HG02852 (cell line): Measurements from ENCODE around the gene C22orf23.
A peak's percentile ranks its signal among the peaks of the same experiment; 100 is the strongest.

Experiments used
- ATAC-seq: cut with Tn5 transposase; IDR thresholded peaks from one replicate; pipeline ENCODE4 v1.9.1; 2021; ENCODE audit warnings: mild to moderate bottlenecking, moderate library complexity; ENCODE audit not compliant: unreplicated experiment

The C22orf23 gene

DNA sequence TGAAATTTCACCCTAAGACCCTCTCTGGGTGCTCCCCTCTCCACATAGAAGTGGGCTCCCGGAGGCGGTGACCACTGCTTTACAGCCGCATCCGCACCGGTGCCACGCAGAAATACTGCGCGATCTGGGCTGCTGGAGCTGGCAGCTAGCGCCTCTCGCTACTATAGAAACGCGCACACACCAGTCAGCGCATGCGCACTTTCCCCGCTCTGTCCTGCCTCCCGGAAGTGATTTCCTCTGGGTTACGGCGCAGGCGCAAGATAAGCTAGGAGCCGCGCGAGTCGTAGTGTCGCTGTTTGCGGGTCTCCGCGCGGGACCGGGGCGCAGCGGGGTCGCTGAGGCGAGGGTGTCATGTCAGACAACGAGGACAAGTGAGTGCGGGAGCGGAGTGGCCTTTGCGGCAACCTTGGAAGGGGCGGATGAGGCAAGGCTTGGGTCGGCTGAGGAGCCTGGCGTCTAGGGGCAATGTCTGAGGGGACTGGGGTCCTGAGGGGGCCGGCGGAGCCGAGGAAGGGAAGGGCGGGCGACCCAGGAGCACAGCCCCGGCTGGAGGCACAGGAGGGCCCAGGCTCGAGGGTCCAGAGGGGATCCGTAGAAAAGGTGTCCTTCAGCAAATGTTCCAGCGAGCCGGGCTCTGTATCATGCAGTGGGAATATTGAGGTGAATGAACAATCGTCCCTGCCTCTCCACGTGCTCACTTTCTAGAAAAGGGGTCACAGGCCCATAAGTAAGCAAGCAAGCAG is at the start of gene C22orf23, which contains the start of gene POLR2F:
Gene C22orf23 (minus strand): TSS at position 165 of the 743 bp plus-strand sequence. CDS start 452 bp downstream, outside the sequence.
Gene POLR2F (plus strand): TSS at position 263 of the 743 bp plus-strand sequence. CDS start 89 bp downstream, at position 352.
- peak; percentile 88 for ATAC-seq

DNA sequence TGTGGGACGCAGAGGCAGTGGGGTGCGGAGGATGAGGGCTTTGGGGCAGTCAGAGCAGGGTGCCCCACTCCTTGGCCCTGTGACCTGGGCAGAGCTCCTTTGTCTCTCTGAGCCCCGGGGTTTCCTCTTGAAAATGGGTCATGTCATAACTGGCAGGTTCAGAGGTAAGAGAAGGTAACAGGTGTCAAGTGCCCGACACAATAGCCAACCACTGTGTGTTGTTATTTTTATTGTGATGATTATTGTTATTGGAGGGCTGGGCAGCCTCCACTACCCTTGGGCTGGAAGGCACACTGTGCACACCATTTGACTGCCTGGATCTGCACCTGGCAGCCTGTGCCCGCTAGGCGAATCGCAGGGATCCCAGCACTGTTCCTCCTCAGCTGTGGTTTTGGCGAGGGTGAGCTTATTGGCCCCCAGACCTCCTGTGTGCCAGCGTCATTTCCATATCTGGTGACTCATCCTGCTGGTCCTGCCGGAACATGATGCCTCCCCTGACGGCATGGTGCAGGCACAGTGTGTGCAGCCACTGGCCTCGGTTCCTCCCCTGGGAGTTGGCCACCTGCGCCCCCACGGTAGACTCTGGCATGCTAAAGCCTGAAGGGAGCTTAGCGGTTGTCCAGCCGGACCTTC is 46.4 kb upstream of the C22orf23 start:
- ATAC-seq: no peak

DNA sequence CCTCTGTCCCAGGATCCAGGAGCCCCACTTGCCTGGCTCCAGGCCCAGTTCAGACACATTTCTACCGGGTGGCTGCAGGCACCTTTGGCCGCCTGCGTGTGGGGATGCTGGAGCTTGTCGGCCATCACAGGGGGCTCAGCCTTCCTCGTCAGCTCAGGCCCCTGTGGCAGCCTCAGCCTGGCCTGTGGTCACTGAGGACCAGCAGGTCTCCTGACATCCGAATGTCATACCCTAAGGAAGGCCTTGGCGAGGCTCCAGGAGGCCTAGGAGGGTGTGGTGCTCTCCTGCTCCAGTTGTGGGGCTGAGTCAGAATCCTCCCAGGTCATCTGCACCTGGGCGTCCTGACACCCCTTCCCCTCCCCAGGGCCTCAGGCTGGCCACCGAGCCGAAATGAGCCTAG is 45.8 kb upstream of the C22orf23 start:
- ATAC-seq: no peak

DNA sequence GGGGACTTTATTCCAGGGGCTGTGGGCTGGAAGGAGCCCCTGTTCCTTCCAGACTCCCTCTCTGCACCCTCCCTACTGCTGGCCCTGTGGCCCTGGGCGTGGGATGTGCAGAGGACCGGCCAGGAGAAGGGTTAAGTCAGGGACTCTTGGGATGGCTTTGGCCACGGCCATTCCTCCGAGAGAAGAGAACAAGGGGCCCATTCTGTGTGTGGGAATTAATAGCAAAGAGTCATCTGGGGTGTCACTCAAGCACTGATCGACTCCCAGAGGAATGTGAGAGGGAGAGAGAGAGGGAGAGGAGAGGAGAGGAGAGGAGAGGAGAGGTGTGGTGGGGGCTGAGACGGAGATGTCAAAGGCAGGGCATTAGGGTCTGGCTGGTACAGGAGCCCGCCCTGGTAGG is 45.1 kb upstream of the C22orf23 start:
- ATAC-seq: no peak

DNA sequence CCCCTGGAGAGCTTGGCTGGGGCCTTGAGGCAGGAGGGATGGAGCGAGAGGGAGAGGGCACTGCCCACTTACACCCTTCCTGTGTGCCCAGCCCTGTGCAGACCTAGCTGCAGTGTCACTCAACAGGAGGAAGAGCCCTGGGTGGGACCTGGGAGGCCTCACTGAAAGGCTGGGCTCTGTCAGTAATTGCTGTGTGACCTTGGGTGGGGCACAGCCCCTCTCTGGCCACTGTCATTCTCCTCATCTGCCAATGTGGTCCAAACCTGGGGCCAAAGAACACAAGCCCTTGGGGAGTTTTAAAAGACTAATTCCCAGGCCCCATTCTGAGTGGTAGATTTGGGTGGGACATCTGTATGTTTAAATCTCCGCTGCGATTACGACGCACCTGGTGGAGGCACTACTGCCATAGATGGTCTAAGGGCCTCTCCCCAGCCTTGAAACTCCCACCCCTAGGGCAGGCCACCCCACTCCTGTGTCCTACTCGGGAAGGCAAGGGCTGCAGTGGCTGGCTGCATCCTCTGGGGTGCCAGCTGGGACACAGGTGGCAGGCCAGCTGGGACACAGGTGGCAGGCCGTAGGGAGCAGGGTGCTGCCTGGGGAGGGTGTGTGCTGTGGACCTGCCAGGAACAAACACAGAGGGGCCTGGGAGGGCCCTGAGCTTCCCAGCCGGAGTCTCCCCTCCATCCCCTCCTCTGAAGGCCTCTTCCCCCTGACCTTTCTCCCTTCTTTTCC is 43.3 kb upstream of the C22orf23 start:
- no peak for ATAC-seq

DNA sequence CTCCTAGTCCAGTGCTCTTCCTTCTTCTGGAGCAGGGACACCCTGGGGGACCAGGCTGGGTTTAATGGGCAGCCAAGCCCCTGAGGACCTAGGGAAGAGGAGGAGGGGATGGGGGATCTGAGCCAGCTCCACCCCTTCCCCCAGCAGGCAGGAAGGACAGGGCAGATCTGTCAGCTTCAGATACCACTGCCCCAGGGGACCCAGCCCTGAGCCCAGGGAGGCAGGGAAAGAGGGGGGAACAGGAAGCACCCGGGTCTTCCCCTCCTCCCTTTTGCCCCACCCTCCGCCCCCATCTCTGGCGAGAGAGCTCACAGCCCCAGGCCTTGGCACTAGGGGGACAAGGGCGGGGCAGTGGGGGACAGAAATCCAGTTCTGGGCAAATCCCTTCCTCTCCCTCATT is 42.7 kb upstream of the C22orf23 start:
- no peak for ATAC-seq

DNA sequence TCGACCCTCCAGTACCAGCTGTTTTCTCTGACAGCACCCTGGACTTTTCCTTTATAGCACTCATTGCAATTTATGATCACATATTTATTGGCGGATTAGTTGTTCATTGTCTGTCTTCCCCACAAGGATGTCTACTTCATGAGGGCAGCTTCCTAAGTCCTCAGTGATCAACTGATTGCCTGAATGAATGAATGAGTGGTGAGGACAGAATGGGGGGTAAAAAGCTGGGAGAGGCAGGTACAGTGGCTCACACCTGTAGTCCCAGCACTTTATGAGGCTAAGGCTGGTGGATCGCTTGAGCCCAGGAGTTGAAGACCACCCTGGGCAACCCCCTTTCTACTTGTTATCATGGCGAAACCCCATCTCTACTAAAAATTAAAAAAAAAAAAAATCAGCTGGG is 42.1 kb upstream of the C22orf23 start:
- ATAC-seq: no peak

DNA sequence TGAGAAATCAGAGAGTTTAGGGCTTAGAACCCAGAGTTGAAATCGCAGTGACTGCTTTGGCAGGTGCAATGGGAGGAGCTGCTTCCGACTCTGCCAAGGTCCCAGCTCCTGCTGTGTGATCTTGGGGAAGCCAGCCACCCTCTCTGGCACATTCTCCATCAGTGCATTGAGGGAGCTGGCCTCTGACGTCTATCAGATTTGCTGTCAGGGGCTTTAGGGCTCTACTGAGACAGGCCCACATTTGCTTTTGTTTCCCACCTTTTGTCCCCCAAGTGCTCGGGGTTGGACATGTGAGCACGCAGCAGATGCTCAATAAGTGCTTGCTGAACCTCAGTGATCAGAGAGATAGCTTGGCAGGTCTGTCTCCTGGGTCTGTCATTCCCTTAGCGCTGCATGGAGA is 41.6 kb upstream of the C22orf23 start:
- ATAC-seq: no peak

DNA sequence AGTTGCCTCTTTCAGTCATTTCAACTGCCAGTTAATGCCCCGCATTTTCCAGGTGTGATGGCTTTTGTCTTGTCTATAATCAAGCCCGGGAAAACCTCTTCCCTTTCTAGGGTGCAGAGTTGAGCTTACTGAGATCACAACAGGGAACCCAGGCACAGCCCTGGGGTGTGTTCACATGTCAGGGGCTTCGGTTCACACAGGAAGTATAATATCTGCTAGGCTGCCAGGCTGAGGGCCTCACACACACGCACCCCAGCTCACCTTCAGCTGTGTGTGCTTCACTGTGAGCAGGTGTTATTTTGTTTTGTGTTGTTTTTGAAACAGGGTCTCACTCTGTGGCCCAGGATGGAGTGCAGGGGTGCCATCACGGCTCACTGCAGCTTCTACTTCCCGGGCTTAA is 40.6 kb upstream of the C22orf23 start:
- no peak for ATAC-seq

DNA sequence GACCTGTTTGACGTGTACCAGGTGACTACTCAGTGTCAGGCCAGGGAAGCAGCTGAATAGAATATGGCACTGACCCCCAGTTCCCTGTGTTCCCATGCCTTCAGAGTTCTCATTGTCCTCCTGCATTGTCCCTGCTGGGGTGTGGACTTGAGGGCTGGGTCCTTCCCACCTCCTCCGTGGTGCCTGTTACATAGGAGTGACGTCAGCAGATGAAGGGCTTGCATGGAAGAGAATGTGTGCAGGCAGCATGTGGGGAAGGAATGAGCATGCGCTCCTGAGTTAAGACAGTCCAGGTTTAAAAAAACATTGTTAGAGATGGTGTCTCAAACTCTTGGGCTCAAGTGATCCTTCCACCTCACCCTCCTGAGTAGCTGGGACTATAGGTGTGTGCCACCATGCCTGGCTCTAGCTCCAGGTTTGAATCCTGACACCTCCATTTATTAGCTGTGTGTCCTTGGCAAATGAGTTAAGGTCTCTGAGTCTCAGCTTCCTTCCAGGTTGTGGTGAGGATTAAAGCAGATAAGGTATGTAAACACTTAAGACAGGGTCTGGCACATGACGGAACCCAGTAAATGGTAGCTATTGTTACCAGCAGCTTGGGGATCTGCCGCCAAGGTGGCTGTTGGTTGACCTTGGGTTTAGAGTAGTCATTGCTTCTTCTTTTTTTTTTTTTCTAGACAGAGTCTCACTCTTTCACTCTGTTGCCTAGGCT is 38.5 kb upstream of the C22orf23 start:
- ATAC-seq: no peak

DNA sequence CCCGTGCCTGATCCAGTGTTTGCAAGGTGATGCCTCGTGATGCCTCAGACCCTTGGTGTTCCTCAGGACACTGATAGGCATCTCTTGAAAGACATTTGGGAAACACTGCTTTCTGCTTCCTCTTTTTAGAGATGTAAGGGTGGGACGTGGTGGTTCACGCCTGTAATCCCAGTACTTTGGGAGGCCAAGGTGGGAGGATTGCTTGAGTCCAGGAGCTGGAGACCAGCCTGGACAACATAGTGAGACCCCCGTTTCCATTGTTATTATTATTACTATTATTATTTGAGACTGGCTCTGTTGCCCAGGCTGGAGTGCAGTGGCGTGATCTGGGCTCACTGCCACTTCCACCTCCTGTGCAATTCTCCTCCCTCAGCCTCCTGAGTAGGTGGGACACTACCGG is 37.5 kb upstream of the C22orf23 start:
- ATAC-seq: no peak

DNA sequence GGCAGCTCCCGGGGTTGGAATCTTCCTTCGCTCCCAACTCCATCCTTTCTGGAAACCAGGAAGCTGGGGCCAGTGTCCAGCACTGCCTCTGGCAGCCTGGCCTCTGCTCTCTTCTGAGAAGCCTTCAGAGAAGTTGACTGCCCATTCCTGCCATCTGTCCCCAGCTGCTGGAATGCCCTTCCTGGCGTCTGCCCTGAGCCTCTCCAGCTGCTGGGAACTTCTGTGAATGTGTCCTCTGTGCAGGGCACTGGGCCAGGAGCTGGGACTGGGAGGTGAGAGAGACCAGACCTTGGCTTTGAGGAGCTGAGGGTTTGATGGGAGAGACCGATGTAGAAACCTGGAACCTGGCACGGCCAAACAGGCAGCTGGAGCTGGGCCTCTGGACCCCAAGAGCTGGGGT is 36.9 kb upstream of the C22orf23 start:
- no peak for ATAC-seq

DNA sequence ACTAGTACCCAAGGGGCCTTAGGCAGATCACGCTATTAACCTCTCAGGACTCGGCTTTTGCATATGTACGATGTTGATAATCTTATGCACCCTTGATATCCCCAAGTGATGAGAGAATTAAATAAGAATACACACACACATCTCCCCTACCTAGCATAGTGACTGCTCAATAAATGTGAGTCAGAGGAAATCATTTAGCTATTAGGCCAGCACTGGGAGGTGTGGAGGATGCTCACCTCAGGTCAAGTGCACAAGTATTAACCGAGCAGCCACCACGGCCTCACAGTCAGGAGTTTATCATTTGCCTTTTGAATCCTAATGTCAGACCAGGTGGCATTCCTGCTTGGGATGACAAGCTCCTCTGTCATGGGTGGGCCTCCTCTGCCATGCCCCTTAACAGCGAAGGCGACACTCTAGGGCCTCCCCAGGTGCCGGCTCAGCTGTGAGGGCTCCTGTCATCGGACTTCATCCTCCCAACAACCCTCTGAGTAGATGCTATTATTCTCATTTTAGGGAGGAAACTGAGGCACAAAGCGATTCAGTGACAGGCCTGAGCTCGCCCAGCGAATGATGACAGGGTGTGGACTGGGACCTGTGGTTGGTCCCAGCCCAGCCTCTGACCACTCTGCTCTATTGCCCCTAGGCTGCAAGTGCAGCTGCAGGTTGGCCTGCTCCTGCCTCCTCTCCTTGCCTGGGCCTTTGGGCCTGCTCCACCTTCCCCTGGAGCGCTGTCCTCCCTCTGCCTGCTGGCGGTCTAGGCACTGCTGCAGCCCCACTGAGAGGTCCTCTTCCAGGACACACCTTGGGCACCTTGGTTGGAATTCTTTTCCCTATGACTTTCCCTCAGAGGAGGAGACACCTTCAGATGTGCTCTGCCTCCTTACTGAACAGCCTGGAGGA is 36.0 kb upstream of the C22orf23 start:
- no peak for ATAC-seq

DNA sequence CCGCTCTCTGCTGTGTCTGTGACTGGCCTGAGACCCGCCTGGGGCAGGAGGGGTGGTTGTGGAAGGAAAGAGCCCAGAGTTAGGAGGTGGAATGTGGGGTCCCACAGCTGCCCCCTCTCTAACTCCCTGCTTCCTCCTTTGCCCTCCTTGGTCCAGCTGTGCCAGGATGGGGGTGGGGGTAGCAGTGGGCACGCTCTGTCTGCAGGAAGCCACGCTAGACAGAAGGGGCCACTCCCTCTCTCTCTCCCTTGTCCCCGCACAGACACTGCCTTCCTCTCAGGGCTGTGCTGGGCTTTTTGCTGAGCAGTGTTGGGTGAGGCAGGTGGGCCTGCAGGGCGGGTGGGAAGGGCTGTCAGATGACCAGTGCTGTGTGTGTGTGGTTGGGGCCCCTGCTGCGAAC is 33.0 kb upstream of the C22orf23 start:
- ATAC-seq: no peak

DNA sequence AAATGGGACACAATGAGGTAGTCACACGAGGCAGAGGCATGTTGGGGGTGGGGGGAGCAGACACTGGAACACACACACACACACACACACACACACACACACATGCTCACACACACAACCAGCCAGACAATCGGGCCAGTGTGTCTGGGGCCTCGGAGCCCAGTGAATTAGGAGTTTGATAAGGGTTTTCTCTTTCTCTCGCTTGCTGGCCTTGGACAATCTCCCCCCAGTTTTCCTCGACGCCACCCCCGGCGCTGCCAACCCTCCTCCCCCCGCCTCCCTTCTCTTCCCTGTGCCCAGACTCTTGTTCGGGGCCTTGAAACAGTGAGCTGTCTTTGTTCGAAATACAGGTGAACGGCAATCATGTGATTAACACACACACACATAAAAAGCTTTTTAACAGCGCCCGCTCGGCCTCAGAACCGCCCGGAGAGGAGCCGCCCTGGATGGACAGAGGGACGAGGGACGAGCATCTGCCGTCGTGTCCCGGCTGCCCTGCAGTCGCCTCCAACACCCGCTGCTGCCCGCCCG is 32.4 kb upstream of the C22orf23 start:
- no peak for ATAC-seq

DNA sequence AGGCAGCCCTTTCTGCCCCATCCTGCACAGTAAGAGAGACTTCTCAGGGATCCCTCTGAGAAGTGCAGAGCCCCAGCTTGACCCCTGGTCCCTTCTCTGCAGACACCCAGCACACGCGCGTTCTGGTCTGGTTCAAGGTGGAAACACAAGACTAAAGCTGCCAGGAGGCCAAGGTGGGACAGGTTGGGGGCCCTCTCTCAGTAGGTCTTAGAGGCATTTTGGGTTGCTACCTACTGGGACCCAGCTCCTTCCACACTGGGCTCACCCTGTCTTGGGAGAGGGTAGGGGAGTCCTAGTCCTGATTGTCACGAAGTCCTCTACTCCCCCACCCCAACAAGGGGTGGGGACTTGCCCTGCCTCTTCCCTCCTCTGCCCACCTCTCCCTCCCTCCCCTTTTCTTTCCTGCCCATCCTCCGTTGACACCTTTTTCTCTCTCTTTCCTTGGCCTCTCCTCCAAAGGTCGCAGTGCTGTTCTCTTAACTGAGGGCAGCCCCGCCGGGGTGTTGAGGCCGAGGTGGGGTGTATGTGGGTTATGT is 31.7 kb upstream of the C22orf23 start:
- no peak for ATAC-seq

DNA sequence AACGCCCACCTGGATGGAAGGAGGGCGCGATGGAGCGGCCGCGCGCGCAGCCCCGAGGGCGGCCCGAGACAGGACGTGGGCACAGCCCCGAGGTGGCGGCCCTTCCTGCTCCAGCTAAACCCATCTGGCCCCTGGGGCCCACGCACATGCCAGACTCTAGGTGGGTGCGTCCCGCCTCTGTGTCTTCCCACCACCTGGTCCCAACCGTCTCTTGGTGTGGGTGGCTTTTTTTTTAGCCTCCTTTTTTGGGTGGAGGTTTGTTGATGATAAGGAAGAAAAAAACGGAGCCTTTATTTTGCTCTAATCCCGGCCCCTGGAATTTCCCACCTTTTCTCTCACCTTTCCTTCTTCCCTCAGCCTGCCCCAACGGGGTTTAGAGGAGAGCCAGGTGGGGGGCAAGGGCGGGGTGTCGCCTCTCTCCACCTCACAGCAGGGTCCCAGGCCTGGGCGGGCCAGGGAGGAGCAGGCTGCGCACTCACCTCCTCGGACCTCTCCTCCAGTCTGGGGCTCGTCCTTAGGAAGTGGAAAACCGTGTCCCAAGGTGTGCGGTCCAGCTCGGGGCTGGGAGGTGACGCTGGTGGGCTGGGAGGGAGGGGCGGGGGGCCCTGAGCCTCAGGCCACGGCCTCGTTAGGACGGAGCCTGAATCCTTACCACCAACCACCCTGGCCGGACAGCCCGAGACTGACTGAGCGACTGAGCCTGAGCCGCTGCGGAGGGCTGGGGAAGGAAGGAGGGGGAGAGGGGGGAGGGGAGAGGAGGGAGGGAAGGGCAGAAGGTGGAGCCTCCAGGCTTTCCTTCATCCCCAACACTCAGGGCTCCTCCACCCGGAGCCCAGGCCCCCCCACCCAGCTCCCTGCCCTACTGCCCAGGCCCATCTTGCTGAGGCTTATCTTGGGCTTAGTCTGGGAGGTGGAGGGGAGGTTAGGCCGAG is 30.7 kb upstream of the C22orf23 start, which contains the start of gene SOX10:
Gene SOX10 (minus strand): TSS at position 696 of the 932 bp plus-strand sequence. CDS start 771 bp downstream, outside the sequence.
- ATAC-seq: no peak
